Measurements from ENCODE around the gene CLNK.

DNA sequence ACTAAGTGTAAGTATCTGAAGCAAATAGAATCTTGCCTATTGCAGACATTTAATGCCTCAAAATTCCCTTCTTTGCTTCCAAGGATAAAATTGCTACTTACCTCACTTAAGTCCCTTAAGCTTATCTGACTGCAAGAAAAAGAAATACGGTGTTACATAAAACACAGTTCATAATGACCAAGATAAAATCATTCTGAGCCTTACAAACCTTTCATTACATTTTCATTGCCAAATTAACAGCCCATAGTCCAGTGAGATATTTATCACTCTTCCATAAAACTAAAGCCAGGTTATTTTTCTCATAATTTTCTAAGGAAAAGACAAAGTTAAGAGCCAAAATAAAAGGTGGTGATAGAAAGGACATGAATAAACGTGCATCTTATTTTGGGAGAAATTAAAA lies 152.4 kb downstream of the CLNK start:
- TF ChIP-seq CTCF (IDR thresholded peaks at IDR 0.05) (no peak), ZFX (IDR thresholded peaks at IDR 0.05; ENCODE audit: borderline replicate concordance) (no peak)

Measured in 22Rv1 (cell line).